NAMALWA (cell line): ENCODE data around the gene PARK7.
"Not testable (repeated sequence)": the region's sequence is repeated elsewhere in the genome, so short reads cannot be mapped to it uniquely, and the experiment has no call there.

Source experiments
- DNase-seq: peaks from one replicate; pipeline ENCODE4 v3.0.0-alpha.2; 2015; ENCODE audit warnings: low spot score

Gene PARK7

GRCh38 chr1:7948960-7949359 lies 12.6 kb upstream of the PARK7 start:
- DNase-seq: no peak

GRCh38 chr1:7952791-7953190 lies 8.7 kb upstream of the PARK7 start:
- DNase-seq: not testable (repeated sequence)

DNA sequence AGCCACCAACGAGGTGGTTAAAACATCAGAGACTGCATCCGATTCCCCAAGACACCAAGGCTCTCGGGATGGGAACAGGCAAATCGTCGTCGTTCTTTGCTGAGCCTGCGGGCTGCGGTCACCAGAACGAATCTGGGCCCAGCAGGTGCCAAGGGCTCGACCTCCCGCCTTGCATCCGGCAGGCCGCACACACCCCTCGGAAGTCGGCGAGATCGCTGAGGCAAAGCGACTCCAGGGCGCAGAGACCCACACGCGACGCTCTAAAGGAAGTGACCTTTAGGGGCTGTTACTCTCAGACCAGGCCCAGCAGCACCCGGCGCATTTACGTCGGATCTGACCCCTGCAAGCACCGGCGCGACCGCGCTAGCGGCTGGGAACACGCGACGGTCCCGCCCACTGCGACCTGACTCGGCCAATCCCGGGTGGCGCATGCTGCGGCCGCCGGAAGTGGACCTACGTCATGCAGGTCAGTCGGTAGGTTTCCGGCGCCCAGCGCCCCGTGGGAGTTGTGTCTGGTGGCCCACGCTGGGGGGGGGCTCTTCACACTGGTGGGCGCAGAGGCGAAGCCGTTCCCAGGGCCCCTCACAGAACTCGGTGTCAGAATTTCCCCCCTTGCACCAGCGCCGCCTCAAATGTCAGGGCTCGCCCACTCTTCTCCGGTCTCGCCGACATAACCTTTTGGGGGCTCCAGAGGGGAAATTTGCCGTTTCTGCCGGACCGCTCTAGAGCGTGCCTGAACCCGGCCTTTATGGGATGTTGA lies 7.5 kb upstream of the PARK7 start:
- peak; percentile 68 for DNase-seq

DNA sequence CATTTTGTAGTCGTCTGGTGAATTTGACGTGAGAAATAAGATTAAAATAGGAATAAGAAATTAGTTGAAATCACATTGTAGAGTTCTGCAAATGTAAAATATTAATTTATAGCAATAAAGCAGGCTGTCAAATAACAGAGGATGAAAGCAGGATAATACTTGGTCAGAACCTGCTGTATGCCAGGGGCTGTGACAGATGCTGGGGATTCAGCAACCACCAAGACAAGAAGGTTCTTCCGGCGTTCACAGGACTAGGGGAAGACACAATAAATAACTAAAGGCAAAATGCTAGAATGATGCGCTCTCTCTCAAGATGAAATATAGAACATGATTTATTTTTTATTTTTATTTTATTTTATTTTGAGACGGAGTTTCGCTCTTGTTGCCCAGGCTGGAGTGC lies 6.8 kb upstream of the PARK7 start:
- DNase-seq: no peak

- DNase-seq: no peak
These were observed 5.1 kb upstream of the PARK7 start for GRCh38 chr1:7956218-7957032.

DNA sequence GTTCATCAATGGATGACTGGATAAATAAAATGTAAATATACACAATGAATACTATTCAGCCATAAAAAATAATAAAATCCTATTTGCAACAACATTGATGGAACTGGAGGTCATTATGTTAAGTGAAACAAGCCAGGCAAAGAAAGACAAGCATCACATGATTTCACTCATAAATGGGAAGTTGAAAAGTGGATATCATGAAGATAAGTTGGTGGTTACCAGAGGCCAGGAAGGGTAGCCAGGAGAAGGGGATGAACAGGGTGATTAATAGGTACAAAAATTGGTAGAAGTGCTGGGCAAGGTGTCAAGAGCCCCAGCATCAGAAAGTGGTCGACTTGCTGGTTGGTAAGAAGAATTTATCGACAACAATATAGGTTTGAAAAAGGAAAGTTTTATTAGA lies 1.3 kb upstream of the PARK7 start:
- no peak for DNase-seq

DNA sequence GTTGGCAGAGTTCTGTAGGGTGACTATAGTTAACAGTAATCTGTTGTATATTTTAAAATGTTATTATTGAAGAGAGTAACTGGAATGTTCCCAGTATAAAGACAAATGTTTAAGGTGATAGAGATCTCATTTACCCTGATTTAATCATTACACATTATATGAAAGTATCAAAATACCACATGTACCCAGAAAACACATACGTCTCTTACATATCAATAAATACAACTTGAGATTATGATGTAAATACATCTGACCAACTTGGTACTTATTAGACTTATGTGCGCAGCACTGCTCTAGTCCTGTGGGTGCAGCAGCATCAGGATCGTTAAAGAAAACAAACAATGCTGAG lies 670 bp upstream of the PARK7 start:
- DNase-seq: no peak

GRCh38 chr1:7962014-7962335 lies 464 bp downstream of the PARK7 start:
- DNase-seq: peak; percentile 75

- DNase-seq: no peak
These were observed 1.3 kb downstream of the PARK7 start for GRCh38 chr1:7962636-7963377.

DNA sequence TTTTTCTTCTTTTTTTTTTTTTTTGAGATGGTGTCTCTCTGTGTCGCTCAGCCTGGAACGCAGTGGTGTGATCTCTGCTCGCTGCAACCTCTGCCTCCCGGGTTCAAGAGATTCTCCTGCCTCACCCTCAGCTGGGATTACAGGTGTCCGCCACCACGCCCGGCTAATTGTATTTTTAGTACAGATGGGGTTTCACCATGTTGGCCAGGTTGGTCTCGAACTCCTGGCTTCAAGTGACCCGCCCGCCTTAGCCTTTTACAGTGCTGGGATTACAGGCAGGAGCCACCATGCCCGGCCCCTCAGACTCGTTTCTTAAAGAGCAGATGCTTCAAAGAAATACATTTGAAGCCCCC lies 1.8 kb downstream of the PARK7 start:
- not testable (repeated sequence) for DNase-seq

DNA sequence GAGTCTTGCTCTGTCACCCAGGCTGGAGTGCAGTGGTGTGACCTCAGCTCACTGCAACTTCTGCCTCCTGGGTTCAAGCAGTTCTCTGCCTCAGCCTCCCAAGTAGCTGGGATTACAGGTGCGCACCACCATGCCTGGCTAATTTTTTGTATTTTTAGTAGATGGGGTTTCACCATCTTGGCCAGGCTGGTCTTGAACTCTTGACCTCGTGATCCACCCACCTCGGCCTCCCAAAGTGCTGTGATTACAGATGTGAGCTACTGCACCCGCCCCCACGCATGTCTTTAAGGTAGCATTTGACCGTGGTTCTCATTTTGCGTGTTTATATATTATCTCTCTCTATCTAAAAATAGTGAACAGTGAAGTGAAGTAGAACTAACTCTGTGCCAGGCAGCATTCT lies 2.3 kb downstream of the PARK7 start:
- DNase-seq: not testable (repeated sequence)

- DNase-seq: no peak
These were observed 3.0 kb downstream of the PARK7 start for GRCh38 chr1:7964476-7964875.

DNA sequence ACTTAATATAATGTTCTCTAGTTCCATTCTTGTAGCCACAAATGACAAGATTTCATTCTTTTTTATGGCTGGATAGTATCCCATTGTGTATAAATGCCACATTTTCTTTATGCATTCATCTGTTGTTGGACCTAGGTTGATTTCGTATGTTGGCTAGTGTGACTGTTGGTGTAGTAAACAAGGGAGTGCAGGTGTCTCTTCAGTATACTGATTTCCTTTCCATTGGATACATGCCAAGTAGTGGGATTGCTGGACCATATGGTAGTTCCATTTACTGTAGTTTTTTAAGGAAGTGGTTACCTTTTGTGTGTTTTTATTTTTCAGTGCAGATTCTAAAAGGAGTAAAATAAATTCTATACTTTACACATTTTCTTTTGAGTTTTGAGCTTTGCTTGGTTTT lies 5.7 kb downstream of the PARK7 start:
- no peak for DNase-seq

- no peak for DNase-seq
These were observed 6.1 kb downstream of the PARK7 start for GRCh38 chr1:7967651-7968050.

- DNase-seq: no peak
These were observed 8.7 kb downstream of the PARK7 start for GRCh38 chr1:7970246-7970645.

DNA sequence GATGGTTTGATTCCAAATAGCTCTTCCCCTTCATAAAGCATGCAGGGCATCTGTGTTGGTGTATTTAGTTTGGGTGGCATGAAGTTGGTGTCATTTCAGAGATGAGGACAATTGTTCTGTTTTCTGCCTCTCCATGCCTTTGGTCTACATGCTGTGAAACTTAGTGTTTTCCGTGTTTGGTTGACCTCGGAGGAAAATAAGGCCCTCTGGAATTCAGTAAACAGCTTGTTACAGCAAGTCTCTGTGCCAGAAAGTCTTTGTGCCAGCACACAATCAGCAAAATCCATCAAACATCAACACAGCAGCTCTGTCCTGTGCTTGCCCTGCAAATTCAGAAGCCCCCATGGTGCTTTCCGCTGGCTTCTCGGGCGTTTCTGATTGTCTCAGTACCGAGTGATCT lies 9.5 kb downstream of the PARK7 start:
- no peak for DNase-seq

DNA sequence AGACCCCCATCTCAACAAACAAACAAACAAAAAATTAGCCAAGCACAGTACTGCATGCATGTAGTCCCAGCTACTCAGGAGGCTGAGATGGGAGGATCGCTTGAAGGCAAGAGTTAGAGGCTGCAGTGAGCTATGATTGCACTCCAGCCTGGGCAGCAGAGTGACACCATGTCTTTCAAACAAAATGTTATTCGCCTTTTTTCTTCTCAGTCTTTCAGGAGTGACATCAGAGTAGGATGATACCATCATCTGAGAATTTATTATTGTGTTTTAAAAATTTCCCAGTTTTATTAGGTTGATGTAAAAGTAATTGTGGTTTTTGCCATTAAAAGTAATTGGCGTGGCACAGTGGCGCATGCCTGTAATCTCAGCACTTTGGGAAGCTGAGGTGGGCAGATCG lies 10.8 kb downstream of the PARK7 start:
- DNase-seq: no peak

- no peak for DNase-seq
These were observed 11.6 kb downstream of the PARK7 start for GRCh38 chr1:7973086-7973485.

GRCh38 chr1:7975212-7975865 lies 13.8 kb downstream of the PARK7 start:
- peak; percentile 79 for DNase-seq

- no peak for DNase-seq
These were observed 19.5 kb downstream of the PARK7 start for GRCh38 chr1:7980984-7981383.

GRCh38 chr1:7983086-7983778 lies 21.7 kb downstream of the PARK7 start:
- DNase-seq: no peak

DNA sequence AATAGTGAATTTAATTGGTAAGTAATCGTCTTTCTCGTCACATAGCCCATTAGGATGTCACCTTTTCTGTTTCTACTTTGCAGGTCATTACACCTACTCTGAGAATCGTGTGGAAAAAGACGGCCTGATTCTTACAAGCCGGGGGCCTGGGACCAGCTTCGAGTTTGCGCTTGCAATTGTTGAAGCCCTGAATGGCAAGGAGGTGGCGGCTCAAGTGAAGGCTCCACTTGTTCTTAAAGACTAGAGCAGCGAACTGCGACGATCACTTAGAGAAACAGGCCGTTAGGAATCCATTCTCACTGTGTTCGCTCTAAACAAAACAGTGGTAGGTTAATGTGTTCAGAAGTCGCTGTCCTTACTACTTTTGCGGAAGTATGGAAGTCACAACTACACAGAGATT lies 23.3 kb downstream of the PARK7 start:
- DNase-seq: no peak
